Ovary (tissue), 9 donors: ENCODE results near the gene ZNF750. TPM values are rescaled to one million over a fixed set of nuclear protein-coding genes. Genes with fewer than 3 reads are reported as not detected.

Source experiments
- DNase-seq, 5 donors: peaks; one replicate each; pipeline ENCODE4 v3.0.0-alpha.2; 2019 to 2020
- H3K27ac ChIP-seq, 2 donors: fragments of 200-600 bp; one replicate each; pipeline versions ENCODE4 v1.5.1 to v1.8.0; 2019 to 2022
- H3K27me3 ChIP-seq: fragments of 200-600 bp; one replicate; pipeline ENCODE4 v1.8.0; 2022
- H3K36me3 ChIP-seq: fragments of 200-600 bp; sonication (generic); one replicate; pipeline ENCODE4 v1.5.1; 2019
- H3K4me1 ChIP-seq: one replicate; pipeline ENCODE4 v1.8.1; 2013; ENCODE audit warnings: mild to moderate bottlenecking, moderate library complexity; ENCODE audit not compliant: insufficient read depth
- H3K4me3 ChIP-seq: fragments of 200-600 bp; sonication (generic); one replicate; pipeline ENCODE4 v1.5.1; 2017
- H3K9me3 ChIP-seq, 2 donors: fragments of 200-600 bp in 1 of 2; sonication (generic) in 1 of 2; one replicate each; pipeline versions ENCODE4 v1.5.1 to v1.8.1; 2013 to 2019; ENCODE audit warnings: mild to moderate bottlenecking in 1 of 2, moderate library complexity in 1 of 2
- CTCF ChIP-seq, 3 donors: fragments of 450-650 bp in 2 of 3; fragments of 200-600 bp in 1 of 3; IDR thresholded peaks; one replicate each; pipeline versions ENCODE4 v1.5.1 to v1.8.0; 2016 to 2022; ENCODE audit warnings: antibody characterized with exemption in 3 of 3, mild to moderate bottlenecking in 1 of 3
- EP300 ChIP-seq: sonication (generic); formaldehyde crosslinking; IDR thresholded peaks from one replicate; pipeline ENCODE4 v1.6.1; 2017; ENCODE audit warnings: antibody characterized with exemption
- POLR2A ChIP-seq: fragments of 450-650 bp; IDR thresholded peaks from one replicate; pipeline ENCODE4 v1.6.1; 2017; ENCODE audit warnings: antibody characterized with exemption, mild to moderate bottlenecking, moderate library complexity
- WGBS, 3 donors: extraction: QIAGEN DNeasy Blood & Tissue Kit in 1 of 3; methylation state at CpG; one replicate each; pipeline versions ENCODE4 v1.1.5 to v1.1.7; 2013 to 2017; 5-methylcytosine and 5-hydroxymethylcytosine counted together
- intact Hi-C, 4 donors: fragments of 100-400 bp; cut with DNase I; formaldehyde crosslinking; loops; one replicate each; pipeline versions ENCODE4 v1.11.0 to v1.15.1; 2022 to 2023
- polyA plus RNA-seq, 2 donors: library from polyadenylated mRNA; stranded (reverse); fragments of 200-250 nt in 1 of 2; fragments of 350-450 nt in 1 of 2; fragmentation: Illumina TruSeq in 1 of 2; extraction: RNeasy Lipid Tissue Mini Kit (QIAGEN cat#74804) in 1 of 2; gene quantifications; one replicate each; pipeline ENCODE4 v1.2.3, GENCODE V29; 2013 to 2014
- total RNA-seq, 7 donors: library from RNA; depleted of rRNA in 2 of 7; stranded (reverse); fragments of >200 nt in 2 of 7; fragmentation: NEBNext Ultra II Directional in 3 of 7; extraction: Animal tissue kit (Norgen Biotek cat#: 25700) in 3 of 7; gene quantifications; one replicate each; pipeline versions ENCODE4 v1.1.0 to v1.2.4, GENCODE V29; 2016 to 2023
- donor health status: DM: no; HTN: no; CAD: no; lungs with moderate emphysema.
- donor health status: DM: no; HTN: no; CAD: no.
- donor health status: Bipolar disorder and iron deficiency.
- donor health status: DM: yes; HTN: yes; CAD: no.
- donor health status: DM: no; HTN: no; CAD: no.
- donor health status: DM: yes; HTN: yes; CAD: no.

ZNF750 gene
- total and polyA plus RNA-seq, 9 donors: 0.02 TPM; not detected in 8

- WGBS, 3 donors: 24 to 50% (median 45%) methylated on average over 23 of the region's 23 CpGs
- Histone ChIP-seq H3K9me3 (no peaks in the 10 kb centered on the region), H3K27me3 (no peaks in the 10 kb centered on the region), H3K27ac (peak overlapping the region; percentile 13 to 81), H3K36me3 (no peaks in the 10 kb centered on the region), H3K4me1 (peaks cover 2% of the 10 kb centered on the region), H3K4me3 (peak overlapping the region; percentile 20)
- TF ChIP-seq CTCF (IDR thresholded peaks at IDR 0.05): no peak
- TF ChIP-seq EP300: no peak
- no peak for TF ChIP-seq POLR2A
- intact Hi-C loops: no loop called here
- peak; percentile 62 to 72 (median 69) for DNase-seq
These were observed 8.3 kb upstream of the ZNF750 start for GRCh38 chr17:82848022-82848592.

GRCh38 chr17:82846061-82846691 is 6.4 kb upstream of the ZNF750 start:
- WGBS, 3 donors: 81 to 84% (median 81%) methylated on average over 25 of the region's 25 CpGs
- no peak overlapping the region for H3K4me3 ChIP-seq
- no peak overlapping the region for H3K27ac ChIP-seq
- intact Hi-C loops: no loop called here
- DNase-seq: peak in 2 of 5 donors; percentile 20 to 34
- no peak for TF ChIP-seq CTCF (IDR thresholded peaks at IDR 0.05)
- no peak for TF ChIP-seq EP300
- no peak for TF ChIP-seq POLR2A
- peaks cover 2% of the 10 kb centered on the region for H3K4me1 ChIP-seq
- H3K27me3 ChIP-seq: no peaks in the 10 kb centered on the region
- H3K9me3 ChIP-seq: no peaks in the 10 kb centered on the region
- no peaks in the 10 kb centered on the region for H3K36me3 ChIP-seq

- TF ChIP-seq CTCF (IDR thresholded peaks at IDR 0.05): no peak
- Histone ChIP-seq H3K36me3 (no peaks in the 10 kb centered on the region), H3K27ac (no peak overlapping the region), H3K9me3 (no peaks in the 10 kb centered on the region), H3K27me3 (no peaks in the 10 kb centered on the region), H3K4me1 (peaks cover 2% of the 10 kb centered on the region), H3K4me3 (no peak overlapping the region)
- no peak for DNase-seq
- WGBS, 3 donors: 74 to 83% (median 76%) methylated on average over 24 of the region's 24 CpGs
- intact Hi-C loops: no loop called here
These were observed 5.5 kb upstream of the ZNF750 start for GRCh38 chr17:82845163-82845807.

GRCh38 chr17:82844796-82845162 is 5.0 kb upstream of the ZNF750 start:
- H3K9me3 ChIP-seq: no peaks in the 10 kb centered on the region
- no peak overlapping the region for H3K27ac ChIP-seq
- DNase-seq: no peak

More at GRCh38 chr17:82844796-82845162, 5.0 kb upstream of the ZNF750 start:
- intact Hi-C loops: no loop called here
- no peaks in the 10 kb centered on the region for H3K36me3 ChIP-seq
- no peaks in the 10 kb centered on the region for H3K27me3 ChIP-seq
- no peak overlapping the region for H3K4me3 ChIP-seq
- TF ChIP-seq CTCF (IDR thresholded peaks at IDR 0.05) (no peak), POLR2A (no peak), EP300 (no peak)
- 84 to 85% (median 84%) methylated on average over 11 of the region's 11 CpGs for WGBS, 3 donors
- H3K4me1 ChIP-seq: peaks cover 1% of the 10 kb centered on the region
